MCF 10A (cell line): Measurements from ENCODE around the gene CALB2. TPM values are rescaled to one million over a fixed set of nuclear protein-coding genes. Genes with fewer than 3 reads are reported as not detected.
A peak's percentile ranks its signal among the peaks of the same experiment; 100 is the strongest.

Experiments
- BruUV-seq: library from RNA; stranded (reverse); fragments of 400-500 nt; replicated peaks from 2 replicates; lab custom pipeline; 2021; lab: Mats Ljungman, UMichigan
- CTCF ChIA-PET: fragments of 300-600 bp; sonication (Branson Sonifier 250); formaldehyde crosslinking; extraction: SDS; loops from one replicate; lab custom pipeline; 2021; ENCODE audit warnings: antibody characterized with exemption, inconsistent platforms; lab: Yijun Ruan, JAX
- POLR2A ChIA-PET: fragments of 300-600, 350-650 bp; sonication (Branson Sonifier 250); formaldehyde crosslinking; extraction: SDS; loops from one replicate; lab custom pipeline; 2020; ENCODE audit warnings: antibody characterized with exemption, inconsistent platforms; lab: Yijun Ruan, JAX
- DNase-seq: peaks from one replicate; pipeline ENCODE4 v3.0.0-alpha.2; 2018; ENCODE audit not compliant: unreplicated experiment
- H3K27ac Mint-ChIP-seq: one replicate; pipeline ENCODE4 v1.8.0; 2022; ENCODE audit warnings: mild to moderate bottlenecking, low read depth, mixed read lengths; ENCODE audit not compliant: unreplicated experiment
- H3K27me3 Mint-ChIP-seq: one replicate; pipeline ENCODE4 v1.8.0; 2022; ENCODE audit warnings: mixed read lengths; ENCODE audit not compliant: insufficient read depth, unreplicated experiment
- H3K36me3 Mint-ChIP-seq: one replicate; pipeline ENCODE4 v1.8.0; 2022; ENCODE audit warnings: mild to moderate bottlenecking, moderate library complexity, mixed read lengths; ENCODE audit not compliant: insufficient read depth, unreplicated experiment
- H3K4me1 Mint-ChIP-seq: one replicate; pipeline ENCODE4 v1.8.0; 2022; ENCODE audit warnings: mixed read lengths; ENCODE audit not compliant: insufficient read depth, unreplicated experiment
- H3K4me3 Mint-ChIP-seq: one replicate; pipeline ENCODE4 v1.8.0; 2022; ENCODE audit warnings: mild to moderate bottlenecking, moderate library complexity, mixed read lengths; ENCODE audit not compliant: unreplicated experiment
- H3K9me3 Mint-ChIP-seq: one replicate; pipeline ENCODE4 v1.8.0; 2022; ENCODE audit warnings: mixed read lengths; ENCODE audit not compliant: unreplicated experiment
- intact Hi-C: fragments of 100-400 bp; cut with micrococcal nuclease; formaldehyde crosslinking; loops from 2 replicates; pipeline ENCODE4 v1.14.1; 2022
- total RNA-seq: library from RNA; stranded (reverse); gene quantifications from 2 replicates; pipeline ENCODE4 v1.2.3, GENCODE V29; 2022
- TF ChIP-seq, protein P1 (sequence below): fragments of 200-600 bp; IDR thresholded peaks from one replicate; pipeline ENCODE4 v1.8.0; 2022; ENCODE audit warnings: antibody characterized with exemption, mild to moderate bottlenecking; ENCODE audit not compliant: unreplicated experiment

Gene CALB2
- total RNA-seq, 1 experiment from 2014 or later: 0.23 TPM

DNA sequence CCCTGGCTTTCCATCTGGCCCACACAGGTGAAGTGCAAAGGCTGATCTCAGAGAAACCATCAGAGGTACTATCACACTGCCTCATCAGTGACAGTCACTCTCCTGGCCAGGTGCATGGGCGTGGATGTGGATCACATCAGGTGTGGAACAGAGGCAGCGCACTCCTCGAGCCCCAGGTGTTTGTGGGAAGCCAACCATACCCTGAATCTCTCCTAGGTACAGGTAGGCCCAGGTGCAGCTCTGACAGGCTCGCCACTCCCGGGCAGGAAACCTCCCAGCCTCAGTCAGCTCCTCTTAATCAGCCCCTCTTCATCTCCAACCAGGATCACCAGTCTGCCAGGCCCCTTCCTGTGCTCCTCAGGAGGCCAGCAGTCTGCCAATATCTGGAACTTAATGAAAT, 51.6 kb downstream of the CALB2 start:
- TF ChIP-seq, protein P1, sequence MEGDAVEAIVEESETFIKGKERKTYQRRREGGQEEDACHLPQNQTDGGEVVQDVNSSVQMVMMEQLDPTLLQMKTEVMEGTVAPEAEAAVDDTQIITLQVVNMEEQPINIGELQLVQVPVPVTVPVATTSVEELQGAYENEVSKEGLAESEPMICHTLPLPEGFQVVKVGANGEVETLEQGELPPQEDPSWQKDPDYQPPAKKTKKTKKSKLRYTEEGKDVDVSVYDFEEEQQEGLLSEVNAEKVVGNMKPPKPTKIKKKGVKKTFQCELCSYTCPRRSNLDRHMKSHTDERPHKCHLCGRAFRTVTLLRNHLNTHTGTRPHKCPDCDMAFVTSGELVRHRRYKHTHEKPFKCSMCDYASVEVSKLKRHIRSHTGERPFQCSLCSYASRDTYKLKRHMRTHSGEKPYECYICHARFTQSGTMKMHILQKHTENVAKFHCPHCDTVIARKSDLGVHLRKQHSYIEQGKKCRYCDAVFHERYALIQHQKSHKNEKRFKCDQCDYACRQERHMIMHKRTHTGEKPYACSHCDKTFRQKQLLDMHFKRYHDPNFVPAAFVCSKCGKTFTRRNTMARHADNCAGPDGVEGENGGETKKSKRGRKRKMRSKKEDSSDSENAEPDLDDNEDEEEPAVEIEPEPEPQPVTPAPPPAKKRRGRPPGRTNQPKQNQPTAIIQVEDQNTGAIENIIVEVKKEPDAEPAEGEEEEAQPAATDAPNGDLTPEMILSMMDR: no peak
- Mint-ChIP-seq H3K36me3 (no peaks in the 10 kb centered on the region), H3K4me3 (no peak overlapping the region), H3K9me3 (no peaks in the 10 kb centered on the region), H3K27ac (no peak overlapping the region), H3K27me3 (peaks cover 46% of the 10 kb centered on the region), H3K4me1 (no peaks in the 10 kb centered on the region)
- no TSS peak for BruUV-seq
- POLR2A ChIA-PET: no interaction called here
- intact Hi-C loops: loop anchor here (10.0 kb wide), 1 partner anchor 555 kb away; no protein-coding TSS in a partner anchor
- DNase-seq: no peak
- CTCF ChIA-PET: interaction anchor here (0.7 to 11.5 kb wide), 7 partner anchors 19 to 200 kb away, joined by 3 to 212 read pairs (median 25); no protein-coding TSS in a partner anchor

DNA sequence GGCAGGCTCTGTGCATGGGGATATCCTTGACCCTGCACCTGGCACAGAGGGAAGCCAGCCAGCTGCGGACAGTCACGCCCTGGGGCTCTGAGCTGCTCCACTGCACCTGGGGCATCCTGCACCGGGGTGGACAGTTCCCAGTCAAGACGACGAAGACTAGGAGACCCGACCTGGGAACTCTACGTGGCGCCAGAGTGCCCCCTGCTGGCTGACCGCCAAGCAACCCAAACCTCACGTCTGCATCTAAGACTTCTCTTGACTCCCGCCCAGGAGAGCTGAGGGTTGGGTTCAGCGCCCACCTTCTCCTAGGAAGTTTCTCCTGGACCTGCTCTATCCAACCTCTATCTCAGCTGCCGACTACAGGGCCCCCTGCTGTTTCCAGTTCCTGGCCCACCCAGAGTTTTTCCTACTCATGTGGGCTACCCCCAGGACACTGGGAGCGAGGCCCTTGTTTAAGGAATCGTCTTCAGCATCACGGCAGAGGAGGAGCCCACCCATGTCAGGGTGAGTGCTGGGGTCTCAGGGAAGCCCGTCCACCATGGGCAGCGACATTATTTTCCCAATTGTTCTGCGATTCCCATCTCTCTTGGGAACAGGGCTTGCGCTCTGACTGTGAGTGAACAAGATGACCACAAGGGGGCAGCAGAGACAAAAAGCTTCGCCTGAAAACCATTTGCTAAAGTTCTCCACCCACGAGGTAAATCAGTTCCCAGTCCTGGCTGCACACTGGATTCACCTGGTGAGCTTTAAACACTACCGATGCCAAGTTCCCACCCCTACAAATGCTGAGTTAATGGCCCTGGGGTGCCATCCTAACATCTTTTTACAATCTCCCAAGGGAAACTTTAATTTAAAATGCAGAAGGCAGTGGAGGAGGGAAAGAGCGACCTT, 54.0 kb downstream of the CALB2 start:
- H3K27ac Mint-ChIP-seq: no peak overlapping the region
- intact Hi-C loops: loop anchor here (1.0 to 10.0 kb wide), 4 partner anchors 87 to 552 kb away; no protein-coding TSS in a partner anchor
- CTCF ChIA-PET: interaction anchor here (0.5 to 11.5 kb wide), 49 partner anchors 8 to 993 kb away, joined by 3 to 212 read pairs (median 4); partner anchors contain the start of genes CHST4, TAT and ZNF23
- H3K9me3 Mint-ChIP-seq: no peaks in the 10 kb centered on the region
- TF ChIP-seq, protein P1: peak; percentile 63
- H3K4me3 Mint-ChIP-seq: no peak overlapping the region
- no TSS peak for BruUV-seq
- no peaks in the 10 kb centered on the region for H3K4me1 Mint-ChIP-seq
- POLR2A ChIA-PET: interaction anchor here (1.5 kb wide), 1 partner anchor 87 kb away, joined by 11 read pairs; no protein-coding TSS in a partner anchor
- H3K27me3 Mint-ChIP-seq: peaks cover 53% of the 10 kb centered on the region
- H3K36me3 Mint-ChIP-seq: no peaks in the 10 kb centered on the region
- peak; percentile 80 for DNase-seq

DNA sequence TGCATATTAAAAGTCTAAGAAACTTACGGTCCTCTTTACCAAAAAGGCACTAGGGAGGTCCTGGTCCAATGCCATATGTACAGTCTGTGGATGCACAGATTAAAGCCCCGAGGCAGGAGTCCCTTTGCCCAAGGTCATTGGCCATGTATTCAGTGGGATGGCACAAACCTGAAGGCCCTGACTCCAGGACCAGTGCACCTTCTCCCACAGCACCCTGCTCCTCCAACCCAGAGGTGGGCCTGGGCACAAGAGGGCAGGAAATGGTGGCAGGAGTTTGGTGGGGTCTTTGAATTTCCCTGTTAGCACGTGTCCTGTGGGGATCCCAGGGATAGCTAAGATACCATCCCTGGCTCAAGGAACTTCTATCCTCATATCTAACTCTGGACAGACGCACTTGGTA, 54.8 kb downstream of the CALB2 start:
- TF ChIP-seq, protein P1: no peak
- intact Hi-C loops: loop anchor here (10.0 kb wide), 1 partner anchor 551 kb away; no protein-coding TSS in a partner anchor
- H3K4me1 Mint-ChIP-seq: no peaks in the 10 kb centered on the region
- H3K9me3 Mint-ChIP-seq: peaks cover 4% of the 10 kb centered on the region
- ChIA-PET CTCF (interaction anchor here (0.5 to 11.5 kb wide), 38 partner anchors 9 to 992 kb away, joined by 3 to 212 read pairs (median 4); partner anchors contain the start of genes CHST4 and TAT), POLR2A (interaction anchor here (1.5 kb wide), 1 partner anchor 86 kb away, joined by 11 read pairs; no protein-coding TSS in a partner anchor)
- DNase-seq: no peak
- H3K36me3 Mint-ChIP-seq: no peaks in the 10 kb centered on the region
- H3K4me3 Mint-ChIP-seq: no peak overlapping the region
- peaks cover 45% of the 10 kb centered on the region for H3K27me3 Mint-ChIP-seq
- no TSS peak for BruUV-seq
- no peak overlapping the region for H3K27ac Mint-ChIP-seq

DNA sequence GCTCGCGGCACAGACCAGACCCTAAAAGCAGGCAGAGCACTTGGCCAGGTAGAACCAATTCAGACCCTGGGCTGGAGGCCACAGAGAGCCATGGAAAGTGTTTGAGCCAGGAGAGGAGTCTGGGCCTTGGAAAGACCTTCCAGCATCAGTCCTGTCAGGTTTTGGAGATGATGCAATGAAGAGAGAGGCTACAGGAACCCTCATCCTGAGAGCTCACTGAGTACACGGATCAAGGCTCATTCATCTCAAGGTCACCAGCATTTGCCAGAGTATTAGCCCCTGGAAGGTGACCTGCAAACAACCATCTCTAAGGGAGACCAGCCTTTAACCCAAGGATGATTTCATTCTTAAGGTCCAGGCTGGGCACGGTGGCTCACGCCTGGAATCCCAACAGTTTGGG, 55.5 kb downstream of the CALB2 start:
- Mint-ChIP-seq H3K9me3 (peaks cover 8% of the 10 kb centered on the region), H3K27ac (no peak overlapping the region), H3K36me3 (no peaks in the 10 kb centered on the region), H3K27me3 (peaks cover 38% of the 10 kb centered on the region), H3K4me3 (no peak overlapping the region), H3K4me1 (no peaks in the 10 kb centered on the region)
- intact Hi-C loops: loop anchor here (10.0 kb wide), 1 partner anchor 551 kb away; no protein-coding TSS in a partner anchor
- TF ChIP-seq, protein P1: no peak
- CTCF ChIA-PET: interaction anchor here (0.5 to 11.5 kb wide), 13 partner anchors 10 to 200 kb away, joined by 3 to 212 read pairs (median 4); partner anchors contain the start of gene ZNF19
- no TSS peak for BruUV-seq
- DNase-seq: no peak
- POLR2A ChIA-PET: no interaction called here
